SK-N-SH (cell line): ENCODE measurements around the gene TEX22. TPM values are rescaled to one million over a fixed set of nuclear protein-coding genes. Genes with fewer than 3 reads are reported as not detected.
"Not testable (repeated sequence)": the region's sequence is repeated elsewhere in the genome, so short reads cannot be mapped to it uniquely, and the experiment has no call there.

Experiments
- CTCF ChIA-PET: fragments of 300-600, 350-600 bp; formaldehyde crosslinking; extraction: SDS; loops from one replicate; lab custom pipeline; 2021; lab: Yijun Ruan, JAX
- POLR2A ChIA-PET: fragments of 350-600 bp; sonication (Branson Sonifier 250); formaldehyde crosslinking; extraction: SDS; loops from one replicate; lab custom pipeline; 2020; ENCODE audit warnings: antibody characterized with exemption, inconsistent platforms; lab: Yijun Ruan, JAX
- DNase-seq: peaks from one replicate; pipeline ENCODE4 v3.0.0; 2012
- H2AFZ ChIP-seq: fragments of 200-600 bp; sonication (generic); 2 replicates; pipeline ENCODE4 v1.8.1; 2016; ENCODE audit warnings: antibody characterized with exemption, mild to moderate bottlenecking, low read depth
- H3F3A ChIP-seq: fragments of 200-600 bp; sonication (generic); replicated peaks from 2 replicates; pipeline ENCODE3; 2016; ENCODE audit warnings: antibody characterized with exemption, mild to moderate bottlenecking; ENCODE audit not compliant: insufficient read depth
- H3K27ac ChIP-seq, 2 experiments: fragments of 200-500 bp in 1 of 2; fragments of 200-600 bp in 1 of 2; sonication (Bioruptor generic) in 1 of 2; sonication (generic), shearing (Covaris generic) in 1 of 2; 2 replicates each; pipeline versions ENCODE4 v1.5.1 to v1.6.1; 2014 to 2016; ENCODE audit warnings: low read depth in 2 of 2, inconsistent platforms in 1 of 2, low read length in 1 of 2, mild to moderate bottlenecking in 1 of 2, mixed read lengths in 1 of 2
- H3K27me3 ChIP-seq: fragments of 200-600 bp; sonication (generic), shearing (Covaris generic); 2 replicates; pipeline ENCODE4 v1.6.1; 2016; ENCODE audit warnings: mixed run types; ENCODE audit not compliant: insufficient read depth
- H3K36me3 ChIP-seq, 2 experiments: fragments of 200-500 bp in 1 of 2; fragments of 200-600 bp in 1 of 2; sonication (Bioruptor generic) in 1 of 2; sonication (generic) in 1 of 2; replicated peaks in 1 of 2; 2 replicates each; pipeline versions ENCODE3 to v1.5.1; 2014 to 2016; ENCODE audit warnings: low read length in 1 of 2, mild to moderate bottlenecking in 1 of 2; ENCODE audit not compliant: insufficient read depth in 2 of 2, control insufficient read depth in 1 of 2
- H3K4me1 ChIP-seq, 2 experiments: fragments of 200-500 bp in 1 of 2; fragments of 200-600 bp in 1 of 2; sonication (Bioruptor generic) in 1 of 2; sonication (generic), shearing (Covaris generic) in 1 of 2; 2 replicates each; pipeline versions ENCODE4 v1.5.1 to v1.6.1; 2014 to 2016; ENCODE audit warnings: low read depth in 1 of 2, low read length in 1 of 2, mixed run types in 1 of 2; ENCODE audit not compliant: insufficient read depth in 2 of 2, control insufficient read depth in 1 of 2
- H3K4me2 ChIP-seq: fragments of 200-600 bp; sonication (generic), shearing (Covaris generic); 2 replicates; pipeline ENCODE4 v1.6.1; 2017; ENCODE audit warnings: mixed run types
- H3K4me3 ChIP-seq, 2 experiments: fragments of 200-500 bp in 1 of 2; fragments of 200-600 bp in 1 of 2; sonication (Bioruptor generic) in 1 of 2; sonication (generic), shearing (Covaris generic) in 1 of 2; 2 replicates each; pipeline versions ENCODE4 v1.5.1 to v1.8.1; 2014 to 2016; ENCODE audit warnings: low read depth in 2 of 2, inconsistent platforms in 1 of 2, low read length in 1 of 2, mild to moderate bottlenecking in 1 of 2, mixed read lengths in 1 of 2, moderate library complexity in 1 of 2
- H3K79me2 ChIP-seq: fragments of 200-600 bp; sonication (generic); 2 replicates; pipeline ENCODE4 v1.8.1; 2017; ENCODE audit warnings: mild to moderate bottlenecking; ENCODE audit not compliant: insufficient read depth
- H3K9ac ChIP-seq: fragments of 200-600 bp; sonication (generic); 2 replicates; pipeline ENCODE4 v1.6.1; 2017; ENCODE audit warnings: mixed run types
- H3K9me2 ChIP-seq: fragments of 200-600 bp; sonication (generic); 2 replicates; pipeline ENCODE4 v1.6.1; 2017; ENCODE audit warnings: mixed run types
- H3K9me3 ChIP-seq: fragments of 200-600 bp; sonication (generic); 2 replicates; pipeline ENCODE4 v1.6.1; 2017; ENCODE audit warnings: mixed run types, mild to moderate bottlenecking, moderate library complexity
- H4K20me1 ChIP-seq: fragments of 200-600 bp; sonication (generic); 2 replicates; pipeline ENCODE4 v1.6.1; 2017; ENCODE audit warnings: mild to moderate bottlenecking, mixed run types; ENCODE audit not compliant: insufficient read depth
- CHD2 ChIP-seq: fragments of 150-350 bp; IDR thresholded peaks from 2 replicates; pipeline ENCODE4 v1.6.1; 2018; ENCODE audit warnings: low read length; ENCODE audit not compliant: partially characterized antibody
- ELF1 ChIP-seq: IDR thresholded peaks from 2 replicates; pipeline ENCODE4 v1.4.0; 2012
- MXI1 ChIP-seq: IDR thresholded peaks from 2 replicates; pipeline ENCODE4 v1.6.1; 2012; ENCODE audit warnings: mild to moderate bottlenecking, low read depth, low read length, improper control_type of control experiment
- RAD21 ChIP-seq: IDR thresholded peaks from 2 replicates; pipeline ENCODE4 v1.6.1; 2012; ENCODE audit warnings: mild to moderate bottlenecking, low read length
- RXRA ChIP-seq: IDR thresholded peaks from 2 replicates; pipeline ENCODE4 v1.4.0; 2012; ENCODE audit warnings: low read depth, mild to moderate bottlenecking, borderline replicate concordance
- SMC3 ChIP-seq: IDR thresholded peaks from 2 replicates; pipeline ENCODE4 v1.6.1; 2012; ENCODE audit warnings: low read depth, low read length, improper control_type of control experiment
- TAF1 ChIP-seq: IDR thresholded peaks from 2 replicates; pipeline ENCODE4 v1.6.1; 2012; ENCODE audit warnings: low read depth, mild to moderate bottlenecking, low read length, moderate library complexity, borderline replicate concordance
- TCF12 ChIP-seq: IDR thresholded peaks from 2 replicates; pipeline ENCODE4 v1.4.0; 2012
- TEAD4 ChIP-seq: IDR thresholded peaks from 2 replicates; pipeline ENCODE4 v1.4.0; 2012; ENCODE audit warnings: mild to moderate bottlenecking, borderline replicate concordance; ENCODE audit not compliant: insufficient read depth
- WGBS: methylation state at CpG from one replicate; pipeline ENCODE4 v1.1.6; 2017; ENCODE audit warnings: low lambda C conversion rate; 5-methylcytosine and 5-hydroxymethylcytosine counted together
- polyA plus RNA-seq, 3 experiments: library from polyadenylated mRNA; depleted of rRNA; stranded (reverse); fragments of >200 nt; gene quantifications; 2 replicates each; pipeline ENCODE4 v1.2.3, GENCODE V29; 2012
- TF ChIP-seq, protein P1 (sequence below): IDR thresholded peaks from 2 replicates; pipeline ENCODE4 v1.6.1; 2012; ENCODE audit warnings: mild to moderate bottlenecking, low read depth, low read length, moderate library complexity

The TEX22 gene
- polyA plus RNA-seq, 1 of the 3 experiments (the other 2 are of a cell fraction): 0.26 TPM

DNA sequence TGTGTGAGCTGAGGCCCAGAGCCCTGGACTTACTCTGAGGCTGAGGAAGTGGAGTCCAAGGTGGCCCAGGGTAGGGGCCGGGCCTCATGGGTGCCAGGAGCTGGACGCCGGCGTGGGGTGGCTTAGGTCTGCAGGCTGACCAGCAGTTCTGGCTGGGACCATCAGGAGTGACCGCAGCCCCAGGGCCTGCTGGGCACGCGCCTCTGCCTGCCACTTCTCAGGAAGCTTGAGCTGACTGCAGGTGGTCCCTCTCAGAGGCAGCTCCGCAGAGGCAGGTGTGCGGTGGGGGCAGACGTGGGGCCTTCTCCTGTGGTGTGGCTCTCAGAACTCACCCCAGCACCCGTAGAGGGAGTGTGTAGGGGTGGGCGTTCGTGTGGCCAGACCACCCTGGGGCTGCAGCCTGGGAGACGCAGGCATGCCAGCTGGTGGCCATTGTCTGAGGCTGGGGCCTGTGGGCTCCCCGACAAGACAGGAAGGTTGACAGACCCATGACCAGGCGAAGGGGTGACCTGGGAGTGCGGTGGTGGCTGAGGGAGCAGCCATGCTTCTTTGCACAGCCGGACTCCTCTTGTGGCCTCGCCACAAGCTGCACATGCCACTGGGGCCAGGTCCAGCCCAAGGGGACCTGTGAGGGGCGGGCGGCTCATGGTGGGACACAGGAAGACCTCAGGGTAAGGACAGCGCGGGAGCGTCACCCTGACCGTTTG is 40.0 kb upstream of the TEX22 start:
- Histone ChIP-seq H3K4me3 (no peak overlapping the region), H3K27me3 (no peaks in the 10 kb centered on the region), H3K79me2 (no peaks in the 10 kb centered on the region), H3K27ac (no peak overlapping the region), H3K9me2 (no peaks in the 10 kb centered on the region), H3K4me1 (no peaks in the 10 kb centered on the region; a peak in 1 of 4 replicates), H3K4me2 (no peak overlapping the region), H3K9me3 (no peaks in the 10 kb centered on the region), H4K20me1 (no peaks in the 10 kb centered on the region), H3K36me3 (peaks cover 0 to 7% of the 10 kb centered on the region in 2 experiments), H2AFZ (no peak overlapping the region), H3F3A (peaks cover 7% of the 10 kb centered on the region), H3K9ac (no peak overlapping the region)
- WGBS: 96% methylated on average over 18 of the region's 25 CpGs
- ChIA-PET POLR2A (no interaction called here), CTCF (interaction anchor here (0.6 to 1.4 kb wide), 4 partner anchors 13 to 179 kb away, joined by 3 to 6 read pairs (median 3); no protein-coding TSS in a partner anchor)
- TF ChIP-seq, protein P1, sequence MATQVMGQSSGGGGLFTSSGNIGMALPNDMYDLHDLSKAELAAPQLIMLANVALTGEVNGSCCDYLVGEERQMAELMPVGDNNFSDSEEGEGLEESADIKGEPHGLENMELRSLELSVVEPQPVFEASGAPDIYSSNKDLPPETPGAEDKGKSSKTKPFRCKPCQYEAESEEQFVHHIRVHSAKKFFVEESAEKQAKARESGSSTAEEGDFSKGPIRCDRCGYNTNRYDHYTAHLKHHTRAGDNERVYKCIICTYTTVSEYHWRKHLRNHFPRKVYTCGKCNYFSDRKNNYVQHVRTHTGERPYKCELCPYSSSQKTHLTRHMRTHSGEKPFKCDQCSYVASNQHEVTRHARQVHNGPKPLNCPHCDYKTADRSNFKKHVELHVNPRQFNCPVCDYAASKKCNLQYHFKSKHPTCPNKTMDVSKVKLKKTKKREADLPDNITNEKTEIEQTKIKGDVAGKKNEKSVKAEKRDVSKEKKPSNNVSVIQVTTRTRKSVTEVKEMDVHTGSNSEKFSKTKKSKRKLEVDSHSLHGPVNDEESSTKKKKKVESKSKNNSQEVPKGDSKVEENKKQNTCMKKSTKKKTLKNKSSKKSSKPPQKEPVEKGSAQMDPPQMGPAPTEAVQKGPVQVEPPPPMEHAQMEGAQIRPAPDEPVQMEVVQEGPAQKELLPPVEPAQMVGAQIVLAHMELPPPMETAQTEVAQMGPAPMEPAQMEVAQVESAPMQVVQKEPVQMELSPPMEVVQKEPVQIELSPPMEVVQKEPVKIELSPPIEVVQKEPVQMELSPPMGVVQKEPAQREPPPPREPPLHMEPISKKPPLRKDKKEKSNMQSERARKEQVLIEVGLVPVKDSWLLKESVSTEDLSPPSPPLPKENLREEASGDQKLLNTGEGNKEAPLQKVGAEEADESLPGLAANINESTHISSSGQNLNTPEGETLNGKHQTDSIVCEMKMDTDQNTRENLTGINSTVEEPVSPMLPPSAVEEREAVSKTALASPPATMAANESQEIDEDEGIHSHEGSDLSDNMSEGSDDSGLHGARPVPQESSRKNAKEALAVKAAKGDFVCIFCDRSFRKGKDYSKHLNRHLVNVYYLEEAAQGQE: no peak
- no peak for TF ChIP-seq MXI1
- no peak for DNase-seq

- H3K4me1 ChIP-seq: no peaks in the 10 kb centered on the region; a peak in 1 of 4 replicates
- no peaks in the 10 kb centered on the region for H3K9me3 ChIP-seq
- POLR2A ChIA-PET: no interaction called here
- H3K36me3 ChIP-seq: peaks cover 0 to 7% of the 10 kb centered on the region in 2 experiments
- DNase-seq: no peak
- WGBS: 98% methylated on average over 16 of the region's 16 CpGs
- H3K9ac ChIP-seq: no peak overlapping the region
- H3K79me2 ChIP-seq: no peaks in the 10 kb centered on the region
- no peak overlapping the region for H3K4me3 ChIP-seq
- H3K9me2 ChIP-seq: no peaks in the 10 kb centered on the region
- no peak overlapping the region for H2AFZ ChIP-seq
- CTCF ChIA-PET: interaction anchor here (0.6 to 1.4 kb wide), 2 partner anchors 60 to 169 kb away, joined by 3 to 6 read pairs; no protein-coding TSS in a partner anchor
- H3K4me2 ChIP-seq: no peak overlapping the region
- no peak overlapping the region for H3K27ac ChIP-seq
- H3K27me3 ChIP-seq: no peaks in the 10 kb centered on the region
- peaks cover 13% of the 10 kb centered on the region for H3F3A ChIP-seq
- no peaks in the 10 kb centered on the region for H4K20me1 ChIP-seq
- no peak for TF ChIP-seq RAD21
- TF ChIP-seq CHD2: no peak
- TF ChIP-seq TCF12: no peak
- no peak for TF ChIP-seq TAF1
- TF ChIP-seq ELF1: no peak
- no peak for TF ChIP-seq SMC3
- TF ChIP-seq TEAD4: no peak
- TF ChIP-seq RXRA: no peak
Measured at GRCh38 chr14:105358943-105359342, 39.4 kb upstream of the TEX22 start.

GRCh38 chr14:105361412-105361811 is 36.9 kb upstream of the TEX22 start:
- H2AFZ ChIP-seq, H3K4me2 ChIP-seq, H3K9me3 ChIP-seq, H3K27ac ChIP-seq, DNase-seq, POLR2A ChIA-PET, H3K36me3 ChIP-seq, H3K9ac ChIP-seq, H4K20me1 ChIP-seq, H3K9me2 ChIP-seq, H3K79me2 ChIP-seq, H3K4me3 ChIP-seq, H3K27me3 ChIP-seq, H3K4me1 ChIP-seq: not testable (repeated sequence)
- CTCF ChIA-PET: interaction anchor here (0.8 kb wide), 1 partner anchor 9 kb away, joined by 3 read pairs; no protein-coding TSS in a partner anchor
- 95% methylated on average over 10 of the region's 10 CpGs for WGBS
- peaks cover 14% of the 10 kb centered on the region for H3F3A ChIP-seq
